Right ventricle myocardium superior (tissue), 1 donor: ENCODE data around the gene SHMT1. TPM values are rescaled to one million over a fixed set of nuclear protein-coding genes. Genes with fewer than 3 reads are reported as not detected.
"Not testable (repeated sequence)": the region's sequence is repeated elsewhere in the genome, so short reads cannot be mapped to it uniquely, and the experiment has no call there.

Source experiments
- ATAC-seq: fragments of 200-7000 bp; cut with Tn5 transposase; one replicate; pipeline ENCODE4 v1.9.1; 2020; ENCODE audit warnings: mild to moderate bottlenecking; ENCODE audit not compliant: poor library complexity
- DNase-seq: peaks from one replicate; pipeline ENCODE4 v3.0.0-alpha.2; 2020
- intact Hi-C: fragments of 100-400 bp; cut with DNase I; formaldehyde crosslinking; loops from one replicate; pipeline ENCODE4 v1.11.2; 2022
- long read RNA-seq: library from polyadenylated mRNA; unstranded; transcript quantifications from one replicate; pipeline ENCODE4 v2.0.0, GENCODE V29; 2021
- total RNA-seq: library from RNA; stranded (reverse); fragmentation: NEBNext Ultra II Directional; extraction: Animal tissue kit (Norgen Biotek cat#: 25700); gene quantifications from one replicate; pipeline ENCODE4 v1.2.1, GENCODE V29; 2021
- donor health status: DM: no; HTN: yes; CAD: no; lungs with severe emphysema.

Gene SHMT1
- total RNA-seq, result 10.0 TPM
- long read RNA-seq, transcript SHMT1-201 (12 exons, 2,464 nt), result major isoform, 13 of 26 reads
- long read RNA-seq, partial matches to known transcripts, result 3 of 26 reads
- long read RNA-seq, other reads (novel, unspliced or antisense), result 6 of 26 reads

GRCh38 chr17:18363101-18364049 is at the start of gene SHMT1:
TSS of gene SHMT1 (minus strand) at chr17:18363550. CDS start at chr17:18355981, 7,569 bp downstream.
- intact Hi-C loops, result no loop called here

GRCh38 chr17:18412001-18412538 is 48.7 kb upstream of the SHMT1 start:
- intact Hi-C loops, DNase-seq: not testable (repeated sequence)
- ATAC-seq, result peak; percentile 93

More at GRCh38 chr17:18363101-18364049, at the start of gene SHMT1:
- peak; percentile 98 for DNase-seq
- peak; percentile 100 for ATAC-seq

GRCh38 chr17:18411377-18411864 is 48.1 kb upstream of the SHMT1 start:
- peak; percentile 81 for ATAC-seq
- DNase-seq, result peak; percentile 42
- intact Hi-C loops, result not testable (repeated sequence)

DNA sequence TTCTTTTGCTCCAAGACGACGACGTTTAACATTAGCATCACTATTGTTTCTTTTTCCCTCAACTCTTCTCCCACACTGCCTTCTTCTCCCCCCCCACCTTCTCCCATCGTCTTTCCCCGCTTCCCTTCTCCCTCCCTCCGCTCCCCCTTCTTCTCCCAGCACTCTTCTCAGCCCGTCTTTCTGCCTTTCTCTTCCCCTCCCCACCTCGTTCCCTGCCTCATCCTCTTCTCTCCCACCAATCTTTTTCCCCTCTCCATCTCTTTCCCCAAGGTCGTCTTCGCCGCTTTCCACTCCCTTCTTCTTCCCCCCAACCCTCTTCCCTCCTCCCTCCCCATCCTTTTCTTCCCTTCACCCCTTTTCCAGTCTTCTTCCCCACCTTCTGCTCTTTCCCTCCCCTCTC is 47.4 kb upstream of the SHMT1 start:
- intact Hi-C loops, ATAC-seq, DNase-seq: not testable (repeated sequence)

DNA sequence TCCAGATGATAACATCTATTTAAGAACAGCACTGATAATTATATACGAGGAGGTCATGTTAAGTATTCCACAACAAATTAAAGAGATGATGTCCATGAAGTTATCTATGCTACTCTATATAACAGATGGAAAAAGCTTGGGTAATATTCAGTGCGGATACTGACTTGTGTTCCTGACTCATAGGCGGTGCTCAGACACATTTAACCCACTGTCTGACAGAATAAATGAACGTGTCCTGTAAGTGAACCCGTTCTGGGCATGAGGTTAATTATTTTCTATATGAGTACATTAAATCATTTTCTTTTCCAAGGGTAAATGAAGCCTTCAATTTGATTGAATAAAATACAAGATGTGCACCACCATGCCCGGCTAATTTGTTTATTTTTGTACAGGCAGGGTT is 46.0 kb upstream of the SHMT1 start:
- DNase-seq, intact Hi-C loops, ATAC-seq: not testable (repeated sequence)

GRCh38 chr17:18408906-18409305 is 45.6 kb upstream of the SHMT1 start:
- ATAC-seq, DNase-seq, intact Hi-C loops: not testable (repeated sequence)

GRCh38 chr17:18403604-18404003 is 40.3 kb upstream of the SHMT1 start:
- ATAC-seq, intact Hi-C loops, DNase-seq: not testable (repeated sequence)

DNA sequence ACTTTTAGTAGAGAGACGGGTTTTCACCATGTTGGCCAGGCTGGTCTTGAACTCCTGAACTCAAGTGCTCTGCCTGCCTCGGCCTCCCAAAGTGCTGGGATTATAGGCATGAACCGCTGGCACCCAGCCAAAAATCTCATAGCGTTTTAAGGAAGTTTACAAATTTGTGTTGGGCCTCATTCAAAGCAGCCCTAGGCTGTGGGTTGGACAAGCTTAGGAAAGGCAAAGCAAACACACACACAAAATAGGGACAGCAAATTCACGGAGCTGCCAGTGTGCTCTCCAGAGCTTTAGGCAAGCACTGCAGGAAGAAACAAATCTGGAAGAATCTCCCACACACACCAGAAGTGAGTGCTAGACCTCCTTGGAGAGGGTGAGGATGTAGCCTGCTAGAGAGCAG is 39.8 kb upstream of the SHMT1 start:
- ATAC-seq, DNase-seq, intact Hi-C loops: not testable (repeated sequence)

- ATAC-seq, DNase-seq, intact Hi-C loops: not testable (repeated sequence)
These were observed 38.7 kb upstream of the SHMT1 start for GRCh38 chr17:18401872-18402590.

DNA sequence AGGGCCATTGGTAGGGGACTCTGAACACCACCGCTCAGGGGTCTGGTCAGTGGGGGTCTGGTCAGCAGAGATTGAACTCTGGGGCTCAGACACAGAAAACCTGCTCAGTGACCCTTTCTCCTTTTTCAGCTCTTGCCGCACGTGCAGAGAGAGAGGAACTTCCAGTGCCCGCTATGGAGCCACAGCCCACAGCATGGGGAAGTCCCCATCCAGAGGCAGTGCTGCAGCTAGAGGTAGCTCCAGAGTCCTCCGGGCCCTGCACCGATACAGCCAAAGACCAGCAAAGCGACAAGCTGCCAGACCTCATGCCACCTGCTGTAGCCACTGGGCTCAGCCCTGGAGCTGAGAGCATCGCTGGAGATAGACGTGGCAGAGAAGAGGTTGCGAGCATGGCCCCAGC is 25.4 kb upstream of the SHMT1 start:
- intact Hi-C loops, DNase-seq: not testable (repeated sequence)
- peak; percentile 49 for ATAC-seq

DNA sequence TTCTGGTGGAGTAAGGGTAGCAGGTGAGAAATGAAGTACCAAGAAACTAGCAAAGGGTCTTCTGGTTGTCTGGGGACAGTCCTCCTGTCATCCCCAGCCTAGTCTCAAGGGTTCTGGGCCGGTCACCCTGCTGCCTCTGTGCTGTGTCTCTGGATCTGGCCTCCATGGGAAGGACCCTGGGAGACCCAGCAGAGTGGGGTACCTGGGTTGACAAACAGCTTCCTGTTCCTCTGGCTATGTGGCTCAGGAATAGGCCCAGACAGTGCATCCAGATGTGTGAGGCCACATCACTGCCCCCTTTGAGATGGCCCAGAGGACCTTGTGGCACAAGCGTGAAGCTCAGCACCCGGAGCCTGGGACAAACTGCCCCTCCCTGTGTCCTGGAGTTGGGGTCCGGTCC is 24.9 kb upstream of the SHMT1 start:
- intact Hi-C loops, DNase-seq, ATAC-seq: not testable (repeated sequence)

DNA sequence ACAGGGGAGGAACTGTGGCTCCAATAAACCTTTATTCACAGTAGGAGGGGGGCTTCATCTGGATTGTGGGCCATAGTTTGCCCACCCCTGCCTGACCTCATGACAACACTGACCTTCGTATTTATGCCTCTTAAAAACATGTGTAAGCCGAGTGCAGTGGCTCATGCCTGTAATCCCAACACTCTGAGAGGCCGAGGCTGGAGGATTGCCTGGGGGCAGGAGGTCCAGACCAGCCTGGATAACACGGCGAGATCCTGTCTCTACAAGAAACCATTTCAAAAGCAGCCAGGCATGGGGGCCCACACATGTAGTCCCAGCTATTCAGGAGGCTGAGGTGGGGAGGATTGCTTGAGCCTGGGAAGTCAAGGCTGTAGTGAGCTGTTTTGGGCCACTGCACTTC is 24.2 kb upstream of the SHMT1 start:
- ATAC-seq, intact Hi-C loops: not testable (repeated sequence)

GRCh38 chr17:18384271-18384670 is 20.9 kb upstream of the SHMT1 start:
- ATAC-seq, DNase-seq, intact Hi-C loops: not testable (repeated sequence)

More for the DNA sequence above, 24.2 kb upstream of the SHMT1 start:
- DNase-seq, result not testable (repeated sequence)

DNA sequence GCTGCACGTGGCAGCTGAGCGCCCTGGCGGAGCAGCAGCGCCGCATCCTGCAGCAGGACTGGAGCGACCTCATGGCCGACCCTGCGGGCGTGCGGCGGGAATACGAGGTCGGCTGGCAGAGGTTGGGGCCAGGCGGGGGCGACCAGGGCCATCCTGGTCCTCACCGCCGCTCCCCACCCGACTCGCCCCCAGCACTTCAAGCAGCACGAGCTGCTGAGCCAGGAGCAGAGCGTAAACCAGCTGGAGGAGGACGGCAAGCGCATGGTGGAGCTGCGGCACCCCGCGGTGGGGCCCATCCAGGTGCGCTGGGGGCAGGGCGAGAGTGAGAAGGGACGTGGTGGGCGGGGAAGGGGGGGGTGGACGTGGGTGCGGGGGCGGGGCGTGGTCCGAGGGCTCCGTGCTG is 19.7 kb upstream of the SHMT1 start:
- ATAC-seq, DNase-seq, intact Hi-C loops: not testable (repeated sequence)

- intact Hi-C loops, result no loop called here
- ATAC-seq, result no peak
- no peak for DNase-seq
These were observed 19.2 kb upstream of the SHMT1 start for GRCh38 chr17:18382441-18383078.

- ATAC-seq, result no peak
These were observed 18.5 kb upstream of the SHMT1 start for GRCh38 chr17:18381953-18382245.

GRCh38 chr17:18381158-18381952 is 18.0 kb upstream of the SHMT1 start:
- DNase-seq (no peak), ATAC-seq (no peak)
- intact Hi-C loops, result no loop called here

More at GRCh38 chr17:18381953-18382245, 18.5 kb upstream of the SHMT1 start:
- intact Hi-C loops, result no loop called here
- no peak for DNase-seq
